T-helper 9 cell (primary cell): ENCODE results near the gene ADGRB3.
"Not testable (repeated sequence)": the region's sequence is repeated elsewhere in the genome, so short reads cannot be mapped to it uniquely, and the experiment has no call there.

ENCODE experiments used
- DNase-seq: peaks from one replicate; pipeline ENCODE4 v3.0.0-alpha.2; 2020

The ADGRB3 gene

DNA sequence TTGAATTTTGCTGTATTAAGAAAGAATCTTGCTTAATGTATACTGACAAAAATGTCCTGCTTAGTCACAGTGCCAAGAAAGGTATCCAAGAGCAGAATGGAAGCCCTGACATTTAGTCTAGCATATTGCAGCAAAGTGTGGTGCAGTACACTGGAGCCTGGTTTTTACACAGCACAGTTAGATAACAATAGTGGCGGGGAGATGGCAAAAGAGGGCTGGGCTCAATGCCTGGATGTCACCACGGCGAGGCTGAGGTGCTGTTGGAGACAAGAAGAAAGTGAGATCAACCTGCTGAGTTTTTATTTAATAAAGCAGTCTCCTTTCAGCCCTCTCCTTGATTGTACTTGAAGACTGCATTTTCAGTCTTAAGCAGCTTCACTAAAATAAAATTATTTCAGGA lies 735.7 kb downstream of the ADGRB3 start:
- no peak for DNase-seq

DNA sequence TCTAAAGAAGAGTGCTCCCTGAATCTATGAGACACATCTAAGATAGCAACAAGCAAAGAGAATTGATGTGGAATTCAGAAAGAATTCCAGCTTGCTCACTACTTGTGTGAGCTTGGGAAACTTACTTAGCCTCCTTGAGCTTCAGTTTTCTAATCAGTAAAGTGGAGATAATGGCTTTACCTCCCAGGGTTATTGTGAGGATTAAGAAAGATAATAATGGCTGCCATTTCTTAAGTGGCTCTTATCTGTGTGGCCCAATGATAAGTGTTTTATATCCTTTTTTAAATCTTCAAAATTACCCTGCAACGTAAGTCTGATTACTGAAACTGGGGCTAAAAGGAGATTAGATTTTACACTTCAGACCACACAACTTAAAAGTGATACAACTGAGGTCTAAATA lies 743.2 kb downstream of the ADGRB3 start:
- no peak for DNase-seq

DNA sequence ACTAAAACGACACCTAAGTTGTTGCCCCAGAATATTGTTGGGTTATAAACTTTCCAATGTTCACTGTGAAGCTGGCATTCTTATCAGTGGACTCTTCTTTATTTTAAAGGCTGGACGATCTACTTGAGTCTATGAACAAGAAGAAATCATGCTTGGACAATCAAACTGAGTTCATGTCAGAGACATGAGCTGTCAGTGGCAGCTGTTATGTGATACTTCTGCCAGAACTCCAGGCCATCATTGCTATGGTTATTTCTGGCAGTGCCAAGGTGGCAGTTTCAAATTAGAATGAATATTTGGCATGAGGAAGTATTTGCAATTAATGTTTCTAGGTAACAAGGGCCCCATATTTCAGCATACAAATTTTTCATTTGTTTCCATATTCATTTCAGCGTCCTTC lies 744.4 kb downstream of the ADGRB3 start:
- no peak for DNase-seq

DNA sequence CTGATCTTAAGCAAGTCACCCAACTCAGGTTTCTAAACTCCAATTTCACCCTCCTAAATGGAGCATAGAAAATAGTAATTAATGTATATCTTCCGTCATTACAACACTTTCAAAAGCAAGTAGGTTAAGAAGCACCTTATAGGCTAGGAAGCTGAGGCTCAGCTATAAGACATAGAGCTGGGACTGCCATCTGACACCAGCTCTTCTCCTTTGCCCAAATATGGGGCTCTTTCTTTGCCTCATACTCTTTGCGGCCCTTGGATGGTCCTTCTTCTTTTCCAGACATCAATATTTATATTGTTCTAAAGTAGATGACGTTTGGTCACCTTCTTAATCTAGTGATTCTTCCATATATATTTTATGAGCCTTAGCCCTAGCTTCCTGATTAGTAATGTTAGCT lies 748.5 kb downstream of the ADGRB3 start:
- DNase-seq = no peak

DNA sequence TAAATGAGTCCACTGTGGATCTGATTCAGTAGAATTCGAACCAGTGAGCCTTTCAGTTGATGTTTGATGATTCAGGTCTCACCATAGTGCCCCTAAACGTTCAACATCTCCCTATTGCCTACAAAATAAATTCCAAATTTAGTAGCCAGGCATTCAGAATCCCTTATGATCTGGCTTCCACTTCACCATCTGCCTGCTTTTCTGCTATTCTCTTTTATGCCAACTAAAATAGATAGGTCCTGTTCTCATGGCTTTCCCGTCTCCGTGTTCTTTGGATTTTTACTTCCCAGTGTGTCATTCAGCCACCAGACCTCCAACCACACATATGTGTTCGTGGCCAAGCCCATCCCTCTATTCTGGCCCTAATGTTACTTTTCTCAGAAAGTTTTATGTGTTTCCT lies 751.3 kb downstream of the ADGRB3 start:
- no peak for DNase-seq

DNA sequence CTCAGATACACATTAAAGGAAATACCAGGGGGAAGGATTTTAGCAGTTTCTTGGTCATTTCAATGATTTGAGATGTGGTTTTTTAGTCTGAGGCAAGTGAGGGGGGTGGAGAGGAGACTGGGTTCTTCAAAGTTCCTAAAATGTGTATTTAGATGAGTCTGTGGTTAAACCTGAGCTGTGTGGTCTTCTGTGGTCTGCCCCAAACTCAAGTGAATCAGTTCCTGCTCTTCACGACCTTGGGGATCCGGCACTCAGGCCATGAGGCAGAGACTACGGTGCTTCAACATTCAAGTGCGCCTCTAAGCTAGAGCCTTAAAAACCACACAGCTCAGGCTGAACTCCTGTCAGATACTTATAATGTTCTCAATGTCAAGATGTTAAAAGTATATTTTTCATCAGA lies 755.0 kb downstream of the ADGRB3 start:
- no peak for DNase-seq

DNA sequence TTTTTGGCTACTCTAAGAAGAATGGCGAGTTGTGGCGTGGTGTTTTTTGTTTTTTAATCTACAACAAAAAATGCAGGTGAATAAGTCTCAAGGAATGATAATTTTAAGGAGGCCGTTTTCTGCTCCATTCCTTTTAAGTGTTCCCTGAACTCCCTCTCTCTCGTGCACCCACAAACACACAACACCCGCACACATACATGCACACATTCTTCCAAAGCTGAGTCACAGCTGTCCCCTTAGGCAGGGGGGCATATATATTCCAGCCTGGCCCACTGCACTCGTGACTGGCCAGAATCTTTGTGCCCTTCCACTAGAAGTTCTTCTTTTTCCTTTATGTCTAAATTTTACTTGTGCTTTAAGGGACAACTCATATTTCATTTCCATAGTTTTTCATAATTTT lies 756.0 kb downstream of the ADGRB3 start:
- no peak for DNase-seq

DNA sequence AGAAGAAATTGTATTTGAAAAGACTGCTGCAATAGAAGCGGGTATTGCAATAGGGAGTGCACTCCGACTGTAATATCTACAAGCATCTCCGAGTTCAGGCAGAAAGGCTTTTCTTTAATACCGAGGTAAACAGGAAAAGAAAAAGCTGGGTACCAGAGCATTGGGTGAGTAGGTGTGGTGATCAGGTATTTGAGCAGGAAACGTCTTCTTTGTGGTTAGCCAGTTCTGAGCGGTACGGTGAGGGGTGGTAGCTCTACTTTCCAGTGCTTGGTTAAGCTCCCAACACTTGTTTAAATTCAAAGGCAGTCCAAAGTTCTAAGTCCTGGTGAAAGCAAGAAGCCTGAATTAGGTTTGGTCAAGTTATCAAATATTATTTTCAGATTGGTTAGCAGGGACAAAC lies 757.7 kb downstream of the ADGRB3 start:
- no peak for DNase-seq

DNA sequence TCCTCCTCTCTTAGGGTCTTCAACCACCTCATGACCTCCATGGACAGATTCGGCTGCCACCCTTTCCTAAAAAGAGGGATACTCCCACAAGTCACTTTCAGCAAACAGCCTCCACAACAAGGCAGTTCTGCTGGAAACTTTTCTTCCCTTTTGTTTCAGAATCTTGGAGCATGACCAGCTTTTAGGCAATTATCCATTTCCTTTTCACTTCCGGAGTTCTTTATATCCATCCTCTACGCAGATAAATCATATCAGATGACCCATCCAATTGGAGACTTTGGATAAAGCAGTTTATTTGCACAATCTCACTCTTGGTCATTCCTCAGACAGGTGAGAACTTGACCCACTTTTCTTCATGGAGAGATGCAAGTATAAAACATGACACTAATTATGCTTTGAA lies 763.2 kb downstream of the ADGRB3 start:
- no peak for DNase-seq

DNA sequence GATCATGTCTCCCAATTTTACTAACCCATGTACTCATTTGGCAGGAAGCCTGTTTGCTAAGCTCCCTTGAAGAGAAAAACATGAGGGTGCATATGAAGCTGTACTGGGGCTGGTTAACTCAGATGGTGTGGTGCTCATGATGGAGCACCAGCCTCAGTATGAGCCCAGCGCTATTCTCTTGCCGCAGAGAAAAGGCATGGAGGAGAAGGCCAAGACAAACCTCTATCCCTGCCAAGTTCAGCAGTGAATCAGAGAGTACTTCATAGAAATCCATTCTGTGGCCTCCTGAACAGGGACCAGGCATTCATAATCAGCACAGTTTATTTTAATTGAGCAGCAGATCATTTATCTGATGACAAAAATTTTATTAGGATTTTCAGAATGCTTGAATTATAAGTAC lies 763.6 kb downstream of the ADGRB3 start:
- DNase-seq = no peak

DNA sequence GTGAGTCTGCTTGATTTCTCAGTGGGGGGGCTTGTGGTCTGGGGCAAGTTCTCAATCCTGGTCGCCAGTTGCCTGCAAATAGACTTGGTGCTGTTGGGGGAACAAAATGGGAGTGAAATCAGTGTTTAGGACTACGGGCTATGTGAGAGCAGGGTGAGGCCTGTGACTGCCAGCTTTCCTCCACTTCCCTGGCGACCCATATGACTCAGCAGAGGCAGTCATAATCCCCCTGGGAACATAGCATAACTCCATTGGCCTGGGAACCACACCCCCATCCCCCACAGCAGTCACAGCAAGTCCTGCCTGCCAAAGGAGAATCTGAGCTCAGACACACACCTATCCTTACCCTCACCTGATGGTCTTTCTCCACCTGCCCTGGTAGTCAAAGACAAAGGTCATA lies 773.8 kb downstream of the ADGRB3 start:
- no peak for DNase-seq

DNA sequence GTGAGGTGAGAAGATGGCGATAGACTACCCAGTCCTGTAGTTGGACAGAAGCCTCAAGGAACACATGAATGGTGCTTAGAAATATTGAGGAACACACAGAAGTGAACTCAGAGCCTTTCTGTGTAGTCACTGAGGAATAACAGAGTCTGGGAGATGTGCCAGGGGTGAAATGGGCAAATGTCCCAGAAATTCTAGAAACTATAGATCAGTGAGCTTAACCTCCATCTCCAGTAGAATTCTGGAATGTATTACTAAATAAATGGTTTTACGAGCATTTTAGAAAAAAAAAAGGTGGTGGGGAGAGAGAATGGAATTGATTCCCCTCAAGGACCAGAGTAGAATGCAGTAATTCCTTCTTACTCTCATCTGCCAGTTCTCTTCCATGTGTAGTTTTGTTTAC lies 781.7 kb downstream of the ADGRB3 start:
- DNase-seq = no peak

DNA sequence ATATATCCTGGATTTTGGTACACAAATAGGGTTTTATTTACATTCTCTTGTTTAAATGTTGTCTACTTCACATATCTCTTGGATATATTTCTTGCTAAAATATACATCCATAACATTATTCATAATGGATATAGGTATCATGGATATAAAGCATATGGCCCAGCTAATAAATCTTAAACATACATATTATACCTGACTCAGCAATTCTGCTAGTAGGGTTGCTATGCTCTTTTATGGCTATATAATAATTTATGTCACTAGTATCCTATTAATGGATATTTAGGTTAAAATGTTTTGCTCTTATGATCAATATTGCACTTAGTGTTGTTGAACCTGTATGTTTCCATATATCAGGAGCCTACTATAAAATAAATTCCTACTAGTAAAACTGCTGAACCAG lies 786.2 kb downstream of the ADGRB3 start:
- no peak for DNase-seq

DNA sequence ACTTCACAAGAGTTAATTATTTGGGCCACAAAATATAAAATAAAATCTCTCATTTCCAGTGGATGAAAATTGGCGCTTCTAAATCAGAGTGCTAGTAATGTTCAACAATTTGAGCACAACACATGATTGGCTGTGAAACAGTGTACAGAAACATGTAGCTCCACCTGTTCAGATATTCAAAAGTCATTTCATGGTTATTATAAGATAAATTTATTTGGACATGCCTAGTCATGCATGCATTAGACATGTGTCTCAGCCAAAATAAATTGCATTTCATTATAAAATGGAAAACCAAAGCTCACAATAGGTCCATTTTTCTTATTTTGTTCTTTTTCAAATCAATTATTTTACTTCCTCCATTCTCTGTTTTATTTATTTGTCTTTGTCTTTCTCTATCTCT lies 786.9 kb downstream of the ADGRB3 start:
- no peak for DNase-seq

DNA sequence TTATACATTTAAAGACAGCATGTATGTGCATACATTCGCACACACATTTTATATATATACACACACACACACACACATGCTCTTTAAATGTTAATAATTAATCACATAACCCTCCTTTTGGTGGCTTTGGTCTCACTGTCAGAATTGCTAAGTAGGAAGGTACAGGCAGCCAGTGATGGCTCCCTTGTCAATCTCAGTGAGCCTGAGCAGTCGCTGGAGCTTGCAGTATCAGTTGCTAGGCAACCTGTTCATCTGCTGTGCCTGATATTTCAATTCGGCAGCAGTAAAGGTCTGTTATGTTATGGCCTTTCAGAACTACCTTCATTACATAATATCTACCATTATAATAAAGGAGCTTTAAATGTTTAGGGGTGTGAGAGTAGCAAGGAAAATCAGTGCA lies 787.4 kb downstream of the ADGRB3 start:
- no peak for DNase-seq

DNA sequence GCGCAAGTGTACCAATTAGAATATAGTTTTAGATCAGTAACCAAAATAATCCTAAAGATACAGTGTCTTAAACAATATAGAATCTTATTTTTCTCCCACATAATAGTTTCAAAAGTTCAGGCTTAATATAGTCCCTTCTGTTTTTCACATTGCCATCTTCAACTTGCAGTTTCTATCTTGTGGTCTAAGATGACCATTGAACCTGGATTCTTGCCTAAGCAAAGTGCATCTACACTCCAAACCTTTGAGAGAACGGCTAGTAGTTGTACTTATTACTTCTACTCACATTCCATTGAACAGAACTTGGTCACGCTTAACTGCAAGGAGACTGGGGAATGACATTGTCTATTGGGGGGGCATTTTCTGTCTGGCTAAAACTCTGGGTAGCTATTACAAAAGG lies 788.7 kb downstream of the ADGRB3 start:
- DNase-seq = no peak

DNA sequence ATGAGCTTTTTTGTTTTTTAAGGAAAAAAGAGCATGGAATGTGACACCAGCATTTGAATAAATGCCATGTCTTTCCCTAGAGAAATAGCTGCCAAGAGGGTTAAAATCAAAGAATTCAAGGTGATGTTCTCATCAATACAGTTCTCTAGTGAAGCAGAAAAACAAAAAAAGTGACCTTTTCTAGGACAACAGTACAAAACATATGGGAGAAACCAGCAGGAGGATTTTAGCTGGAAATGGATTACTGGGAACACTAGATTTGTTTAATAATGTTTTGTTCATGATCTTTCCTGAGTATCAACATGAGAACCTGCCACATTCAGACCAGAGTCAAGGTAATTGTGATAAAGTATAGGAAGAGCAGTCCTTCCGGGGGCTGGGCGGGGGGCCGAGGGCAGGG lies 789.5 kb downstream of the ADGRB3 start:
- no peak for DNase-seq

DNA sequence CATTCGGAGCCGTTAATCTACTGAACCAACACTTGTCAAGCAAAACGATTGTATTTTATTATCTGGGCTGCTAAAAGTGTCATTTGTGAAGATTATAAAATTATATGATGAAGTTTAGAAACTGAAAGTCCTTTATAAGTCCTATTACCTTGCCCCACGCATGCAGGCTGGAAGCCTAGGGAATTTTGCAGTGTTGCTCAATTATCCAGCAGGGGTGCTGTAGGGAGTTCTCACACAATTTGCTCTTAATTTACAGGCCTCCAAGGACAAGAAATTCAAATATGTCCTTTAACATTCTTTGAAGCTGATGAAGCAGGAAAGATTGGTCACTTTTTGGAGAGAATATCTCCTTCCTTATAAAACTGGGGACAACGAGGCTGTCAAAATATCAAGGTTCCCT lies 792.8 kb downstream of the ADGRB3 start:
- no peak for DNase-seq

DNA sequence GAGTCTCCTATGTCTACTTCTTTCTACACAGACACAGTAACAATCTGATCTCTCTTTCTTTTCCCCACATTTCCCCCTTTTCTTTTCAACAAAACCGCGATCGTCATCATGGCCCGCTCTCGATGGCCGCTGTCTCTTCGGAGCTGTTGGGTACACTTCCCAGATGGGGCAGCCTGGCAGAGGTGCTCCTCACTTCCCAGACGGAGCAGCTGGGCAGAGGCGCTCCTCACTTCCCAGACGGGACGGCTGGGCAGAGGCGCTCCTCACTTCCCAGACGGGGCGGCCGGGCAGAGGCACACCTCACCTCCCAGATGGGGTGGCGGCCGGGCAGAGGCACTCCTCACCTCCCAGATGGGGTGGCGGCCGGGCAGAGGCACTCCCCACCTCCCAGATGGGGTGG lies 797.1 kb downstream of the ADGRB3 start:
- not testable (repeated sequence) for DNase-seq

DNA sequence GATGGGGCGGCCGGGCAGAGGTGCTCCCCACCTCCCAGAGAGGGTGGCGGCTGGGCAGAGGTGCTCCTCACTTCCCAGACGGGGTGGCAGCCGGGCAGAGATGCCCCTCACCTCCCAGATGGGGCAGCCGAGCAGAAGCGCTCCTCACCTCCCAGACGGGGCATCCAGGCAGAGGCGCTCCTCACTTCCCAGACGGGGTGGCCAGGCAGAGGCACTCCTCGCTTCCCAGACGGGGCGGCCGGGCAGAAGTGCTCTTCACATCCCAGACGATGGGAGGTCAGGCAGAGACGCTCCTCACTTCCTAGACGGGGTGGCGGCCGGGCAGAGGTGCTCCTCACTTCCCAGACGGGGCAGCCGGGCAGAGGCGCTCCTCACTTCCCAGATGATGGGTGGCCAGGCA lies 798.0 kb downstream of the ADGRB3 start:
- not testable (repeated sequence) for DNase-seq

DNA sequence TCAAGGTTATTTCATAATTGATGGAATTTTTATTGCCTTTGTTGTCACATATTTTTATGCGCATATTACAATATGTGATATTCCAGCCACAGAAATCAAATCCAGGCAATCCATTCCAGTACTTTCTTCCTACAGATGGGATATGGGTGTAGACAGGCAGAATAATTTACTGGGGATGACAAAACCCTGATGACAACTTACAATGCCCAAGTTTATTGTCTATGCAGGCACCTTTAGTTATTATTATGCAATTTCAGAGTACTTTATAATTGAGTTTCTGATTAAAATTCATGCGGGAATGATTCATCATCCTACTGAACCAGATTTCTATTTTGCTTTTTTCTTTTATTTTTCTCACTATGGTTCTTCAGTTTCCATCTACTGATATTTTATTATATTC lies 803.0 kb downstream of the ADGRB3 start:
- DNase-seq = no peak
